Hepatic stellate cell (primary cell): ENCODE data around the gene DDX31.
"Not testable (repeated sequence)": the region's sequence is repeated elsewhere in the genome, so short reads cannot be mapped to it uniquely, and the experiment has no call there.

Source experiments
- DNase-seq: peaks from one replicate; pipeline ENCODE4 v3.0.0; 2011; ENCODE audit warnings: low spot score

The DDX31 gene

GRCh38 chr9:132669698-132670456 is at the start of gene DDX31:
TSS of gene DDX31 (minus strand) at chr9:132669983. CDS start at chr9:132669934, 49 bp downstream.
- DNase-seq: peak; percentile 86

- not testable (repeated sequence) for DNase-seq
These were observed 48.7 kb upstream of the DDX31 start for GRCh38 chr9:132718381-132718928.

- DNase-seq: no peak
These were observed 47.7 kb upstream of the DDX31 start for GRCh38 chr9:132717326-132717945.

GRCh38 chr9:132716007-132716406 is 46.2 kb upstream of the DDX31 start:
- DNase-seq: no peak

- DNase-seq: no peak
These were observed 43.0 kb upstream of the DDX31 start for GRCh38 chr9:132712753-132713152.

- DNase-seq: no peak
These were observed 42.1 kb upstream of the DDX31 start for GRCh38 chr9:132711846-132712245.

GRCh38 chr9:132711152-132711551 is 41.4 kb upstream of the DDX31 start:
- DNase-seq: not testable (repeated sequence)

- DNase-seq: no peak
These were observed 40.5 kb upstream of the DDX31 start for GRCh38 chr9:132710333-132710732.

GRCh38 chr9:132708769-132709430 is 39.1 kb upstream of the DDX31 start:
- no peak for DNase-seq

- no peak for DNase-seq
These were observed 38.5 kb upstream of the DDX31 start for GRCh38 chr9:132708239-132708638.

GRCh38 chr9:132703336-132703735 is 33.6 kb upstream of the DDX31 start:
- no peak for DNase-seq

GRCh38 chr9:132702254-132702653 is 32.5 kb upstream of the DDX31 start:
- DNase-seq: no peak

- no peak for DNase-seq
These were observed 30.2 kb upstream of the DDX31 start for GRCh38 chr9:132699956-132700355.

GRCh38 chr9:132698989-132699388 is 29.2 kb upstream of the DDX31 start:
- DNase-seq: no peak

GRCh38 chr9:132697230-132697629 is 27.4 kb upstream of the DDX31 start:
- no peak for DNase-seq

GRCh38 chr9:132694144-132694543 is 24.4 kb upstream of the DDX31 start:
- no peak for DNase-seq

- no peak for DNase-seq
These were observed 20.9 kb upstream of the DDX31 start for GRCh38 chr9:132690696-132691095.

GRCh38 chr9:132683873-132684272 is 14.1 kb upstream of the DDX31 start:
- no peak for DNase-seq

GRCh38 chr9:132681561-132681960 is 11.8 kb upstream of the DDX31 start:
- no peak for DNase-seq

GRCh38 chr9:132679946-132680625 is 10.3 kb upstream of the DDX31 start:
- no peak for DNase-seq

GRCh38 chr9:132677976-132678375 is 8.2 kb upstream of the DDX31 start:
- no peak for DNase-seq

GRCh38 chr9:132674485-132674884 is 4.7 kb upstream of the DDX31 start:
- no peak for DNase-seq
